ENCODE results near the gene MCAT.

DNA sequence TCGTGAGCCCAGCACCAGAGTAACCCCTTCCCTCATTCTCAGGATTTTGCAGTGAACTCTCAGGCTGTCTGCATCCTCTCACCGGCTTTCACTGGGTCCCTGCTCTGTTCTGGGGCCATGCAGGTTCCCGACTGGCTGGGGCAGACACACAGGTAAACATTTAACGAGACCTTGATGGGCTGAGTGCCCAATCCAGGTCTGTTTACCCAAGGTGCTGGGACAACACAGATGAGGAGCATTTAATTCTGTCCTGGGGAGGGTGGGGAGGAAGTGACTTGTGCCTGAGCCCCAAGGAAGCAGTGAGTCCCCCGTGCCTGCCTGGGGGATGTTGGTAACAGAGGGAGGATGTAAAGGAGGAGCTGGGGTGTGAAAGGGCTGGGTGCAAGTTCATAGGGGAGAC lies 28.2 kb downstream of the MCAT start:
- no peak for TF ChIP-seq POLR2AphosphoS5 (IDR thresholded peaks at IDR 0.05; ENCODE audit: borderline replicate concordance, low read depth, low read length)
- no peak for TF ChIP-seq EZH2 (IDR thresholded peaks at IDR 0.05)
- TF ChIP-seq FOXP2 (optimal IDR thresholded peaks at IDR 0.05; ENCODE audit: control extremely low read depth, extremely low read length, insufficient read depth): no peak
